ENCODE measurements around the gene CSTB.

CSTB gene

GRCh38 chr21:43739621-43740435 is 36.3 kb downstream of the CSTB start:
- no peak overlapping the region for H3K27ac ChIP-seq
- TF ChIP-seq, protein P1, sequence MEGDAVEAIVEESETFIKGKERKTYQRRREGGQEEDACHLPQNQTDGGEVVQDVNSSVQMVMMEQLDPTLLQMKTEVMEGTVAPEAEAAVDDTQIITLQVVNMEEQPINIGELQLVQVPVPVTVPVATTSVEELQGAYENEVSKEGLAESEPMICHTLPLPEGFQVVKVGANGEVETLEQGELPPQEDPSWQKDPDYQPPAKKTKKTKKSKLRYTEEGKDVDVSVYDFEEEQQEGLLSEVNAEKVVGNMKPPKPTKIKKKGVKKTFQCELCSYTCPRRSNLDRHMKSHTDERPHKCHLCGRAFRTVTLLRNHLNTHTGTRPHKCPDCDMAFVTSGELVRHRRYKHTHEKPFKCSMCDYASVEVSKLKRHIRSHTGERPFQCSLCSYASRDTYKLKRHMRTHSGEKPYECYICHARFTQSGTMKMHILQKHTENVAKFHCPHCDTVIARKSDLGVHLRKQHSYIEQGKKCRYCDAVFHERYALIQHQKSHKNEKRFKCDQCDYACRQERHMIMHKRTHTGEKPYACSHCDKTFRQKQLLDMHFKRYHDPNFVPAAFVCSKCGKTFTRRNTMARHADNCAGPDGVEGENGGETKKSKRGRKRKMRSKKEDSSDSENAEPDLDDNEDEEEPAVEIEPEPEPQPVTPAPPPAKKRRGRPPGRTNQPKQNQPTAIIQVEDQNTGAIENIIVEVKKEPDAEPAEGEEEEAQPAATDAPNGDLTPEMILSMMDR (conservative IDR thresholded peaks at IDR 0.05): no peak

- peak overlapping the region; percentile 50 for H3K27ac ChIP-seq
- TF ChIP-seq, protein P1 (conservative IDR thresholded peaks at IDR 0.05): no peak
Measured at GRCh38 chr21:43737158-43737950, 38.8 kb downstream of the CSTB start.

DNA sequence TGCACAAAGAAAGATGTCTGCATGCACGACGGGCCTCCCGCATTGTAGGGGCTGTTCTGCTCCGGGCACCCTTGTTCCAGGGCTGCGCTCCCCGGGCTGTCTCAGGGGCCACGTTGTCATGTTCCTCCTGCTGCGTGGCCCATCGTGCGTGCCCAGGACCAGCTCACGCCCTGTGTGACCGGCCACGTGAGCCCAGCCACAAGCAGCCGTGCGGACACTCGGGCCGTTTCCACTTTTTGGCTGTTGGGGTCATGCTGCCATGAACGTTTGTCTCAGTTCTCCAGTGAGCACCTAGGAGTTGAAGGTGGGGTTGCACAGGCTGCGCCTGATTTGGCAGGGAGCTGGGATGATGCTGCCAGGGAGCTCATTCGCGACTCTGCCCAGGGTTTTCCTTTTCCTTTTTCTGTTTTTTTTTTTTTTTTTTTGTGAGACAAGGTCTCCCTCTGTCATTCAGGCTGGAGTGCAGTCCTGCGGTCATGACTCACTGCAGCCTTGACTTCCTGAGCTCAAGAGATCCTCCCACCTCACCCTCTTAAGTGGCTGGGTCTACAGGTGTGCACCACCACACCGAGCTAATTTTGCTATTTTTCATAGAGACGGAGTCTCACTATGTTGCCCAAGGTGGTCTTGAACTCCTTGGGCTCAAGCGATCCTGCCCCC is 39.8 kb downstream of the CSTB start:
- H3K27ac ChIP-seq: no peak overlapping the region
- TF ChIP-seq, protein P1 (conservative IDR thresholded peaks at IDR 0.05): no peak

DNA sequence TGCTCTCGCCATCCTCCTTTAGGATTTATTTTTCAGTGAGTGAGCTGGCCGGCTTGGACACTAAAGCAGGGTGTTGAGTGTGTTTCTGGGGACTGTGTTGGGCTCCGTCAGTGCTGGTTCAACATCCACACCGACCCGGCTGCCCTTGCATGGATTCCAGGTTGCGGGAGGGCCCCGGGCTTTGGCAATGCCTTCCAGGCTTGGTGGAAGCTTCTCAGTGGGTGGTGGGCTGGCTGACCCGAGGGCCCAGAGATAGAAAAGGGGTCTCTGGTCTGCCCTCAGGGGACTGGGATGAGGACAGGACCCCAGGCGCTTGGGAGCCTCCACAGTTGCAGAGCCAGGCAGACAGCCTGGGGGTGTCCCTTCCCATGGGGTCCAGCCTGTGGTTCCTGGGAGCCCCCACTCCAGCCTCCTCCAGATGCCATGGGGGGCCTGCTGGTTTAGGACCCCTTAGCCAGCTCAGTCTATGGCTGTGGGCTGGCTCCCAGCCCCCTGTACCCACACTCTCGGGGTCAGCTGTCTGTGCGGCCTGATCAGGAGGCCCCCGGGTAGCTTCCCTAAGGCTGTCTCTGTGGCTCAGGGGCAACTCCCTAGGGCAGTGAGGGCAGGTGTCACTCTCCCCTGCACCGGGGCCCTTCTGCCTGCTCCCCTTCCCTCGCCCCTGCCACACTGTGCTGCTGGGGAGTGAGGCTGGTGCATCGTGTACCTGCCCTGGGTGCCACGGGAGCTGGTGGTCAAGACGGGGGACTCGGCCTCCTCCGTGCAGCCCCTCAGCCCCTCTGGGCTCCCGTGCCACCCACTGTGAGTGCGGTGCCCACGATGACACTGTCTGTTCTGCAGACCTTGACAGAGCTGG is 40.6 kb downstream of the CSTB start:
- TF ChIP-seq, protein P1 (conservative IDR thresholded peaks at IDR 0.05): no peak
- no peak overlapping the region for H3K27ac ChIP-seq

DNA sequence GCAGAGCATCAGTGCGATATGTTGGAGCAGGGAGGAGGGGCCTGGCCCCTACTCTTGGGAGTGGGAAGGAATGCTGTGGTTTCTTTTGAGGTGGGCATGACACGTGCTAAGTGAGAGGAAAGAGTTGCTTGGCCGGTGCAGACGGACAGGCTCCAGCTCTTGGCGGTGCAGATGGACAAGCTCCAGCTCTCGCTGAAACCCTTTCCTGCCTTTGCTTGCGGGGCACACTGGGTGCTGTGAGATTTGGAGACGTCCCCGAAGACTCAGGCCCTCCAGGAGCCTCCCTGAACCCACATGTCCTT is 41.2 kb downstream of the CSTB start:
- 0 out of 2 replicates have a peak overlapping the region, but pooled peaks have one; percentile 3 for H3K27ac ChIP-seq
- TF ChIP-seq, protein P1 (conservative IDR thresholded peaks at IDR 0.05): no peak

DNA sequence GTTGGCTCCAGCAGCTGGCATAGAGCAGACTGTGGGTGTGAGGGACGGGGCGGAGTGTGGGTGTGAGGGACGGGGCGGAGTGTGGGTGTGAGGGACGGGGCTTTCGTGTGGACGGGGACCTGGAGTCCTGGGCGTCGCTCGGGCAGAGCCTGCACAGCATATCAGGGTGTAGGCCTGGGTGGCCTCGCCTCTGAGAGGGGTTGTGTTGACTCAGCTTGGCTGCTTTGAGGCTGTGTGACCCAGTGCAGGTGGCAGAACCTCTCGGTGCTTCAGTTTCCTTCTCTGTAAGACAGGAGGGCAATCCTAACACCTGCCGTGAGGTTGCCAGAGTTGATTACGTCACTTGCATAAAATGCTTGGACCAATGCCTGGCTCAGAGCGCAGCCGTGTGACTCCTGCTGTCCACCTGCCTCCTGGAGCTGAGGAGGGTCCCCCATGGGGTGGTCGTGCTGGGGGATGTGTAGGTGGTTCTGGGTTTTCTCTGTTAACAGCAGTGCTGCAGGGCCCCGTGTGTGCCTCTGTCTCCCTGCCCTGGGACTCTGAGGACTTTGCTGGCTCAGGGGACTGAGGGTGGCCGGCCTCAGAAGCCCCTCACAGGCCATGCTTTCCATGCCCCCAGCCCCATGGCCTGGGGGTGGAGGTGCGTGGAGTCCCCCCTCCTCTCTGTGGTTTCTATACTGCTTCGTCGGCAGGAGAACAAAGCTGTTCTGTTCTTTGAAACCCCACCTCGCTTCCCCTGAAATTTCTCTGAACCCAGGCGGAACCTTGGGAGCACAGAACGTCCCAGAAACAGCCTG is 41.8 kb downstream of the CSTB start:
- TF ChIP-seq, protein P1 (conservative IDR thresholded peaks at IDR 0.05): no peak
- H3K27ac ChIP-seq: 0 out of 2 replicates have a peak overlapping the region, but pooled peaks have one; percentile 3

Data from VCaP (cell line).